GM12865 (cell line): Measurements from ENCODE around the gene AGER.
"Not testable (repeated sequence)": the region's sequence is repeated elsewhere in the genome, so short reads cannot be mapped to it uniquely, and the experiment has no call there.

Experiments used
- DNase-seq: peaks from one replicate; pipeline ENCODE4 v3.0.0; 2010; ENCODE audit warnings: low read depth
- H3K4me3 ChIP-seq: 2 replicates; pipeline ENCODE4 v1.5.1; 2011; ENCODE audit warnings: mild to moderate bottlenecking, low read depth, low read length, control low read depth
- TF ChIP-seq, protein P1 (sequence below): IDR thresholded peaks from 2 replicates; pipeline ENCODE4 v1.5.1; 2011; ENCODE audit warnings: low read length, control low read depth, low read depth, inconsistent platforms; ENCODE audit not compliant: insufficient read depth; ENCODE audit errors: missing control alignments

Gene AGER

DNA sequence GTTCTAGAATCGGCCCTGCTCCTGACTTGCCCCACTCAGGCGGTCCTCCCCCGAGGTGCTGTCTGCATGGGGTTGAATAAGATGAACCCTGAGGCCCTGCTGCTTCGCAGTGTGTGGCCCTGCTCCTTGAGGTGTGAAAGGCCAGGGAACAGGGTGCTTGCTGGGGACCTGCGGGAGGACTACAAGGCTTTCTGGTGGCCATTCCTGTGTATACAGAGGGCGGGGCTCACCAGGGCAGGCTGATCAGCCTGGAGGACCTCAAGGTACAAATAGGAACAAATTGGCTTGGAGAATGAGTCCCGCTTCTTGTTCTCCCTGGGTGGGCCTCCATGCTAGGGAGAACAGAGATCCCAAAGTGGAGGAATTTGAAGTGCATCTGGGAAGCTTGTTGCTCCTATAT, 34.1 kb upstream of the AGER start:
- no peak overlapping the region for H3K4me3 ChIP-seq
- TF ChIP-seq, protein P1, sequence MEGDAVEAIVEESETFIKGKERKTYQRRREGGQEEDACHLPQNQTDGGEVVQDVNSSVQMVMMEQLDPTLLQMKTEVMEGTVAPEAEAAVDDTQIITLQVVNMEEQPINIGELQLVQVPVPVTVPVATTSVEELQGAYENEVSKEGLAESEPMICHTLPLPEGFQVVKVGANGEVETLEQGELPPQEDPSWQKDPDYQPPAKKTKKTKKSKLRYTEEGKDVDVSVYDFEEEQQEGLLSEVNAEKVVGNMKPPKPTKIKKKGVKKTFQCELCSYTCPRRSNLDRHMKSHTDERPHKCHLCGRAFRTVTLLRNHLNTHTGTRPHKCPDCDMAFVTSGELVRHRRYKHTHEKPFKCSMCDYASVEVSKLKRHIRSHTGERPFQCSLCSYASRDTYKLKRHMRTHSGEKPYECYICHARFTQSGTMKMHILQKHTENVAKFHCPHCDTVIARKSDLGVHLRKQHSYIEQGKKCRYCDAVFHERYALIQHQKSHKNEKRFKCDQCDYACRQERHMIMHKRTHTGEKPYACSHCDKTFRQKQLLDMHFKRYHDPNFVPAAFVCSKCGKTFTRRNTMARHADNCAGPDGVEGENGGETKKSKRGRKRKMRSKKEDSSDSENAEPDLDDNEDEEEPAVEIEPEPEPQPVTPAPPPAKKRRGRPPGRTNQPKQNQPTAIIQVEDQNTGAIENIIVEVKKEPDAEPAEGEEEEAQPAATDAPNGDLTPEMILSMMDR, result no peak
- no peak for DNase-seq

DNA sequence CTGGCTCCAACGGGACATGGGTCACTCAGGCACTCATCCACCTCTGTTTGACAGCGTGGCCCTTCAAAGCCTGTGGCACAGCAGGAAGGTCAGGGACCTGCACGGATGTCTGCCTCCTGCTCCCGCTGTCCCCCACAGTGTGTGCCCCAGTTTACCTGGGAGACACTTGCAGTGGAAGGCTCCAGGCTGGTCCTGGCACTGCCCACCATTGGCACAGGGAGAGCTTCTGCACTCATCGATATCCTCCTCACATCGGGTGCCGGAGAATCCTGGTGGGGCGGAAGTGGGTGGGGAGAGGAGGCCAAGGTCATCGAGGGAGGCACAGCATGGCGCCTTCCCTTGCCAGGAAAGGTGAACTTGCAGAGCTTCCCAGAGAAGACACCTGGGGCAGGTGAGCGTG, 32.9 kb upstream of the AGER start:
- no peak for DNase-seq
- TF ChIP-seq, protein P1, result no peak
- H3K4me3 ChIP-seq, result no peak overlapping the region

DNA sequence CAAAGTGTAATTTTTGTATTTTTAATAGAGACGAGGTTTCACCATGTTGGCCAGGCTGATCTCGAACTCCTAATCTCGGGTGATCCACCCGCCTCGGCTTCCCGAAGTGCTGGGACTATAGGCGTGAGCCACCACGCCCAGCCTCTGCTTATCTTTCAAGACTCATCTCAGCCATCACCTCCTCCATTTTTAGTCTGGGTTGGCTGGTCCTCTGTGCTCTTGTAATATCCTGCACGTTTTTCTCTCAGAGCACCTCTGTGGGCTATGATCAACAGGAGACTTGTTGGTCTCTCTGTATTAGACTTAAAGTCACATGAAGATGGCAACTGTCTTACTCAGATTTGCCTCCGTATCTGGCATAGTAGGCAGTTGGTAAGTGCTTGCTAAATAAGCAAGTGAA, 32.2 kb upstream of the AGER start:
- DNase-seq, result no peak
- TF ChIP-seq, protein P1, result no peak
- no peak overlapping the region for H3K4me3 ChIP-seq

DNA sequence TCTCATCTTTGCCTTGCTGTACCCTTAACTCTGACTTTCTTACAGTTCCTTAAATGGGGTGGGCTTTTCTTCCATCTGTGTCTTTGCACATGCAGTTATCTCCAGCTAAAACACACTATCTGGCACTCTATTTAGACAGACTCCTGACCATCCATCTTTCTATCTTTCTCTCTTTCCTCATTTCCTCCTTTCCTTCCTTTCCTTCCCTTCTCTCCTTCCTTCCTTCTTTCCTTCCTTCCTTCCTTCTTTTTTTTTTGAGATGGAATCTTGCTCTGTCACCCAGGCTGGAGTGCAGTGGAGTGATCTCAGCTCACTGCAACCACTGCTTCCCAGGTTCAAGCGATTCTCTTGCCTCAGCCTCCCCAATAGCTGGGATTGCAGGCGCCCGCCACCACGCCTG, 31.6 kb upstream of the AGER start:
- no peak for DNase-seq
- TF ChIP-seq, protein P1, result no peak
- no peak overlapping the region for H3K4me3 ChIP-seq

DNA sequence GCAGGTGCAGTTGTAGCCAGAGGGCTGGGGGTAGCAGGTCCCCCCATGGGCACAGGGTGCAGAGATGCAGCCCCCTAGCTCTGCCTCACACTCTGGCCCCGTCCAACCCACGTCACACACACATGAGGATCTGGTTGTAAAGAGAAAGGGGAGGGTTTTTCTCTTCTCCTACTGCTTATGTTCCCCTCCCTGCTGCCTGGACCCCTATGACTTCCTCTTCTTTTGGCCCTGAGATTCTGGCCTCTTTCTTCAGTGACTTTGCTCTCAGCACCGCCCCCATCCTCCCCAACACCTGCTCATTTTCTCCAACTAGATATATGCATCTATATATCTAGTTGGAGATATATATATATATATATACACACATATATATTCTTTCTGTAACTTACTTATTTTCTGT, 30.1 kb upstream of the AGER start:
- TF ChIP-seq, protein P1, result no peak
- no peak for DNase-seq
- no peak overlapping the region for H3K4me3 ChIP-seq

DNA sequence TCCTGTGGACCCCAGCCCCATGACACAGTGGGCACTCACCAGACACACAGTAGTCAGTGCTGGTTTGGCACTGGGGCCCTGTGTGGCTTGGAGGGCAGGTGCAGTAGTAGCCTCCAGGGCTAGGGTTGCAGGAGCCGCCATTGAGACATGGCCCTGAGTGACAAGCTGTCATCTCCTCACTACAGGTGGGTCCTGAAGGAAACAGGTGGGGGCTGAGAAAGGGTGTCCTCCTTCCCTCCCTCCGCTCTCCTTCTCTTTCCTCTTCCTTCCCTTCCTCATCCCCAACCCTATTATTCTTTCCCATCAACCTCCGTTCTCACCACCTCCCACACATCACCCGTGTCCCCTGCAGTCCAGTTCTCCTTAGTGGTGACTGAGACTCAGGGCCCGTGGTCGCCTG, 29.6 kb upstream of the AGER start:
- no peak for DNase-seq
- no peak overlapping the region for H3K4me3 ChIP-seq
- TF ChIP-seq, protein P1, result no peak

DNA sequence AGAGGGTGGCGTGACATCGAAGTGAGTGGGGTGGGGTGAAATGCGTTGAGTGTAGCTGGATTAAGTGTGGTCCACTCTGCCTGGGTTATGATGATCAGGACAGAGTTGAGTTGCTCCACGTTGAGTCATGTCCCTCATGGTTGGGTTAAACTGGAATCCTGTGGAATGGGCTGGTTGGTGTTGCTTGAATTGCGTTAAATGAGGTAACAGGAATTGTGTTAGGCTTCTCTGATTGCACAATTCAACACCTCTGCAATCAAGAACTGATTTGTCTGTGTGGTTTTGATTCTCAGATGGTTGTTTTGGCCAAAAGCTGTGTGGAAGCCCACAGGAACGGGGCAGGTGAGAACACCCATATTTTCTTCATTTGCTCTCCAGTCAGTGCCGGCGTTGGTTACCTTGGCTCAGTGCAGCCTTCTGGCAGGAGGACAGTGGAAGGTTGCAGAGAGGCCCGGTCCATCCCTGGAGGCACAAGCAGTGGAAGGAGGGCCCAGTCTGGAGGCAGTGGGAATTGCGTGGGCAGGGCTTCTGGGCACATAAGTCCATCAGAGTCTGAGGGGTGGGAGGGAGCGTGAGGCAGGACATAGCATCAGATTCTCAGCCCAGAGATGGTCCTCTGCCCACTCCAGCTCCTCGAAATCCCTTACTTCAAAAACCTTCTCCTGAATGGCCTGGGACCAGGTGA, 28.2 kb upstream of the AGER start:
- TF ChIP-seq, protein P1, result no peak
- no peak for DNase-seq
- no peak overlapping the region for H3K4me3 ChIP-seq

DNA sequence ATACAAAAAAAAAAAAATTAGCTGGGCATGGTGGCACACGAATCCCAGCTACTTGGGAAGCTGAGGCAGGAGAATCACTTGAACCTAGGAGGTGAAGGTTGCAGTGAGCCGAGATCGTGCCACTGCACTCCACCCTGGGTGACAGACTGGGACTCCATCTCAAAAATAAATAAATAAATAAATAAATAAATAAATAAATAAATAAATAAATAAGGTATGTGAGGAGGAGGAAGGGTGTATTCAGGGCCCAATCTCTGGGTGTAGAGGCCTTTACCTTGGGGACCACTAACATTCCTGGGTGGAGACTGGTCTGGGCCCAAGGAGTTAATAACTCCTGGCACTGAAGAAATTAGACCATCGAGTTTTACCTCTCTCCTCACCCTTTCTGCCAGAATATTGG, 27.4 kb upstream of the AGER start:
- H3K4me3 ChIP-seq, DNase-seq: not testable (repeated sequence)
